MM.1S (cell line): ENCODE results near the gene RAB34.

Experiments used
- CTCF ChIP-seq: fragments of 300-600 bp; sonication (generic); IDR thresholded peaks from 2 replicates; pipeline ENCODE4 v1.5.1; 2016; ENCODE audit warnings: antibody characterized with exemption, low read length, mixed read lengths
- EZH2 ChIP-seq: fragments of 300-600 bp; sonication (generic); optimal IDR thresholded peaks from 2 replicates; pipeline ENCODE3; 2017; ENCODE audit warnings: low read depth, mild to moderate bottlenecking, antibody characterized with exemption, low read length, mixed read lengths

- no peak for TF ChIP-seq CTCF
- TF ChIP-seq EZH2 = no peak
Measured at GRCh38 chr17:28719021-28719433, 1.4 kb upstream of the RAB34 start.
